ENCODE measurements around the gene OGFOD3.

The OGFOD3 gene

GRCh38 chr17:82405051-82405450 is 13.3 kb downstream of the OGFOD3 start:
- DNase-seq (ENCODE audit: low read depth), result no peak

DNA sequence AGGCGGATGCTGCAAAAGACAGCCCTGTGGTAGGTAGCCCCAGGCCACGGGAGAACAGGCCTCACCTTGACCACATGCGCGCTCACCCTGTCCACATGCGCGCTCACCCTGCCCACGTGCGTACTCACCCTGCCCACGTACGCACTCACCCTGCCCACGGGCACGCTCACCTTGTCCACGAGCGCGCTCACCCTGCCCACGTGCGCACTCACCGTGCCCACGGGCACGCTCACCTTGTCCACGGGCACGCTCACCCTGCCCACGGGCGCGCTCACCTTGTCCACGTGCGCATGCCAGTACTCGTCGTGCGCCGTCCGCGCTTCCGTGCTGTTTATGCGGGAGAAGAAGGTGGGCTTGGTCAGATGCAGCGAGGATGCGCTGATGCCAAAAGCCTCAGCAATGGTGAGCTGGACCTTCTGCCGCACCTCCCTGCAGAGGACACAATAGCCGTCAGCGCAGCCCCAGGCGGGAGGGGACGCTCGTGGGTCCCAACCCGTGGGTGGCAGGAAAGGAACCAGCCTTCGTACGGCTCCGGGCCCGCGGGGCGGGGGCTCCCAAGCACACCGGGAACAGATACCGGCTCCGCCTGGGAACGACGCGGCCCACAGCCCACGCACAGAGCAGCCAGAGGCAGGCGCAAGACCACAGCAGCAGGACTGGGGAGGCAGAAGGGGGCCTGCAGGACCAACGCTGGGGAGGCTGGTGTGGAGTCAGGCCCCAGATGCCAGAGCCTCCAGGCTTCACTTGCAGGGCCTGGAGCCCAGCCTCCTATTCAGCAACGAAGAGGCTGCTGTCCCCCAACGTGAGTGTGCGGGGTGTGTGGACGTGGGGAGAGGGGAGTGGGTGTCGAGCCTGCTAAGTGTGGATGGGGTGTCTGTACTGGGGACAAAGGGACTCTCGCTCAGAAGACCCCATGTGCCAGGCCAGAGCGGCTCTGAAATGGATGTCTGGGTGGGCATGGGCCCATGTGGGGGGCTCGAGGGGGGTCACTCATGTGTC is 14.4 kb downstream of the OGFOD3 start:
- no peak for DNase-seq (ENCODE audit: low read depth)

DNA sequence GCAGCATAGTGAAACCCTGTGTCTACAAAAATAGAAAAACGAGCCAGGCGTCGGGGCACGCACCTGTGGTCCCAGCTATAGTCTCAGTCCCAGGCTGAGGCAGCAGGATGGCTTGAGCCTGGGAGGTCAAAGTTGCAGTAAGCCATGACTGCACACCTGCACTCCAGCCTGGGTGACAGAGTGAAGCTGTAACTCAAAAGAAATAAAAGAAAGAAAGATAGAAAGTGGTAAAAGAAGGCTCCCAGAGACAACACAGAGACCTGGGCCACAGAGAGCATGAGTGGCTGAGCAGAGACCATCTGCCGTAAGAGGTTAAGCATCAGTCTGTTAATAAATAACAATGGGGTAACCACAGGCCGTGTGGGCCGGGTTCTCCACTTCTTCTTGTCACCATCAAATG is 15.5 kb downstream of the OGFOD3 start:
- no peak for DNase-seq (ENCODE audit: low read depth)

DNA sequence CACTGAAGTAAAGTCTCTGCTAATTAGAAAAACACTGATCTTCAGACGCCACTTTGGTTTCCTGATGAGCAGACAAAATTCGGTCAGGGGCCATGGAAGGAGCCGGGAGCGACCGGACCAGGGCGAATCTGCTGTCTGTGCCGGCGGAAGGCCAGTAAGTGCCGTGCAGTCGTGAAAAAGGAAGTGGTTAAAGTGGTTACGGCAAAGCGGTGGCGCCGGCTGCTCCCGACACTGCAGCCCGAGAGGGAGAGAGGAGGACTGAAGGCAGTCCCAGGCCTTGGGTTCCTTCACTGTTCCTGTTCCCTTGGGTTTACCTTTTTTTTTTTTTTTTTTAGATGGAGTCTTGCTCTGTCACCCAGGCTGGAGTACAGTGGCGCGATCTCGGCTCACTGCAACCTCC is 17.6 kb downstream of the OGFOD3 start:
- no peak for DNase-seq (ENCODE audit: low read depth)

DNA sequence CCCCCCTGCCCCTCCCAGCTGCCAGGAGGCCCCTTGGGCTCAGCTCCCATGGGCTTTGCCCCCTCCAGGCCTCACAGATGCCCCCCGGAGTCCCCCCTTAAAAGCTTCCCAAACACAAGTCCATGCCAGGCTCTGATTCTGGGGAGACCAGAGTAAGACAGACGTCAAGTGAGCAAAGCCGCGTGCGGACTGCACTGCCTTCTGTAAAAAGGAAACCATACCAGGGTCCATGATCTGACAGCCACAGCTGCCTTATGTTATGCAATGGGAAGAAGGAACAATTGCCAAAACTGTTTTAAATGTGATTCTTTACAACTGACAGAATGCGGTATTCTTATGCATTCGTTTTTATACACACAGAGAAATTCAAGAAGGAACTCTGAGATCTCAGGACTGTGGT is 18.2 kb downstream of the OGFOD3 start:
- DNase-seq (ENCODE audit: low read depth), result no peak

- DNase-seq (ENCODE audit: low read depth), result no peak
These were observed 18.7 kb downstream of the OGFOD3 start for GRCh38 chr17:82399601-82400101.

DNA sequence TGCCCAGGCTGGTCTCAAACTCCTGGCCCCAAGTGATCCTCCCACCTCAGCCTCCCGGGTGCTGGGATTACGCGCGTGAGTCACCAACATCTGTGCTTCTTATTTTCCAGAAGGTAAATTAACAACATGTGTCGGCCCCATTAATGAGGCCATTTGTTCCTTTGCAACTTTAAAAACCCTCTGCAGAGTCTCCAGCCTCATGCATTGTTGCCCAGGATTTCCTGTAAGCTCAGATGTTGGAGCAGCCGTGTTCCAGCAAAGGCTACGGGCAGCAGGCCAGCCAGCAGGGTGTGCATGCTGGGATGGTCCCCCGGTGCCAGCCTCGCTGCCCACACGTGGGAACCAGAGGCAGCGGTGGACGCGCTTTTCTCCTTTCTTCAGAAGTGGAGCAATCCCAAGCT is 19.3 kb downstream of the OGFOD3 start:
- no peak for DNase-seq (ENCODE audit: low read depth)

GRCh38 chr17:82397449-82398335 is 20.7 kb downstream of the OGFOD3 start:
- no peak for DNase-seq (ENCODE audit: low read depth)

DNA sequence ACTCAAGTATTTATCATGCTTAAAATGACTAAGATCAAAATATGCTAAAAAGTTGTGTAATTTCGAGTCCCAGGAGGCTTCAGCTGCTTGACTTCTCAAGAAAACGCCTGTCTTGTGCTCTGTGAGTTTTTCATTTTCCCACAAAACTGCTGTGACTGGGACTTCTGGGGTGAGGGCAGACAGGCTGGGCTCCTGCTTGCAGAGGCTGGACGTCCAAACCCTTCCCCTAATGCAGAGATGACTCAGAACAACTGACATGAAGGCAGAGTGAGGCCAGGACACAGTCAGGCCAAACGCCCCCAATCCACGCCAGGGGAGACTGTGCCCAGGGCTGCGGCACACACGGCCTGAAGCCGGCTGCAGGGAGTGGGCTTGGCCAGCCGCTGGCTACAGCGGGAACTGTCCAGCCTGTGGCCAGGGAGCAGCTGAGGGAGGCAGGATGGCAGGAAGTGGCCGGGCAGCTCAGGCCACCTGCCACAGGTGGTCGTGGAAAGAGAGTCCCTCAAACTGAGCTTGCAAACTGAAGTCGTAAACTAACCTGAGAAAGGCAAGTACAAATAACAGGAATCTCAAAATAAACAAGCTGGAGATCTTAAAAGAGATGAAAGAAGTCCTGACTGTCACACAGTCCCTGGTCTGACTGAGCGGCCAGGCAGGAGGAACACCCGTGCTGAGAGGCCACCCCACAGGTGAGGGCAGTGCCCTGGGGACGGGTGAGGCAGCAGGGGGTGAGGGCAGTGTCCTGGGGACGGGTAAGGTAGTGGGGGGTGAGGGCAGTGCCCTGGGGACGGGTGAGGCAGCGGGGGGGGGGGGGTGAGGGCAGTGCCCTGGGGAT is 21.6 kb downstream of the OGFOD3 start:
- DNase-seq (ENCODE audit: low read depth), result no peak

GRCh38 chr17:82394278-82394677 is 24.1 kb downstream of the OGFOD3 start:
- no peak for DNase-seq (ENCODE audit: low read depth)

DNA sequence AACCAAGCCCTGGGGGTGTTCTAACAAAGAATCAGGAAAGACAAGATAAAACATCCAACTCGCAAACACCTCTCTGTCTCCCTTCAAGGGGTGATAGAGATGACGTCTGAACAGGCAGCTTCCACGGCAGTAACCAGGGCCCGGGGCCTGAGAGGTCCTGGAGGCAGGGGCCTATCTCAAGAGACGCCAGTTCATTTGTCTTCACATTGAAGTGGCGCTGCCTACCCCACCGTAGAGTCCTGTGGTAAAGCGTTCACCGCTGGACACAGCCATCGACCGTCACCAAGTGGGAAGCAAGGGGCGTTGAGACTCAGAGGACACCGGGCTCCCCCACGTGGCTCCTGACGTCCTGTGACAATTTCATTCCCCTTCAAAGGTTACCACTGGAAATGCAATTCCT is 25.4 kb downstream of the OGFOD3 start:
- no peak for DNase-seq (ENCODE audit: low read depth)

DNA sequence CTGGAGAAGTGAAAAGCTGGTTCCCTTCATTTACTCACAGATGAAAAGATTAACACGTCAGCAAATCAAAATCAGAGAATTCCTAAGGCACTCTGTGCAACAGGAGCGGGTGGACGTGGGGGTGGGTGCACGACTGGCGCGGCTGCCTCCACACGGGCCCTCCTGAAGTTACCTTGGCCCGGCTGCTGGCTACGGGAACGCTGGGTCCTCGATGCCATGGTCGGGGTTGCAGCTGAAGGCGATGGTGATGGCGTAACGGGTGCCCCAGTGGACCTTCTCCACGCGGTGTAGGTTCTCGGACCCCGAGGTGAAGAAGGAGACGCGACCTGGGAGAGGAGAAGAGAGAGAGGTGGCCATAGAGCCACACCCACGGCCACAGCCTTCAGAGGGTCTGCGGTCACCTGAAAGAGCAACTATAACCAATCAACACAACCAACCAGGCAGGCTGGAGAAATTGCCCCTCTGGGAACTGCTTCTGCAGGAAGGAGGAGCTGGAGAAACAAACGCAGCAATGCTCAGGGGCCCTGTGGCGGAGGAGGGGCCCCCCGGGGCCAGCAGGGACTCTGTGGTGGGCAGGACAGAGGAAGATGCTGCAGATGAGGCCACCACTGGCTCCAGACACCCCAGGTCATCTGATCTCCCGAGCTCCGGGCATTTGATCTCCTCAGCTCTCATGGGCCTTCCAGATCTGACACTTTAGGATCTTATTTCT is 26.0 kb downstream of the OGFOD3 start:
- DNase-seq (ENCODE audit: low read depth), result no peak

GRCh38 chr17:82391496-82392066 is 26.8 kb downstream of the OGFOD3 start:
- DNase-seq (ENCODE audit: low read depth), result no peak

DNA sequence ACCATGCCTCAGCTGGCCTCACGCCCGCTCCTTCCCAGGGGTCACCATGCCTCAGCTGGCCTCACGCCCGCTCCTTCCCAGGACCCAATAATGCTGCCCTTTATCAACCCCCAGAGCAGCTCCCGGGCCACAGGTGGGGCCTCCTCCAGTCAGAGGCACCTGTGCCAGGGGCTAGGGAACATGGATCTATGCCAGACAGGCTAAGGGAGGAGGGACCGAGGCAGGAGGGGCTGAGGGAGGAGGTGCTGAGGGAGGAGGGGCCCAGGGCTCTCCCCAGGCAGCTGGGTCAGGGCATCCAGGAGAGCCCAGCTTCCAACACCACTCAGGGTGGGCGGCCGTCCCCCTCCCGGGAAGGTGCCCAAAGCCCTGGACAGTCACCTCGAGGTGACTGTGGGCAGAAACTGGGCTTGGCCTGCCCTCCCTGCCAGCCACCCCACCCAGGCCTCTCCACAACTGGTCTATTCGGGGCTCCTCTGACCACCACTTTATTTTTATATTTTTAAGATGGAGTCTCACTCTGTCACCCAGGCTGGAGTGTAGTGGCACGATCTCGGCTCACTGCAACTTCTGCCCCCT is 27.4 kb downstream of the OGFOD3 start:
- DNase-seq (ENCODE audit: low read depth), result no peak

DNA sequence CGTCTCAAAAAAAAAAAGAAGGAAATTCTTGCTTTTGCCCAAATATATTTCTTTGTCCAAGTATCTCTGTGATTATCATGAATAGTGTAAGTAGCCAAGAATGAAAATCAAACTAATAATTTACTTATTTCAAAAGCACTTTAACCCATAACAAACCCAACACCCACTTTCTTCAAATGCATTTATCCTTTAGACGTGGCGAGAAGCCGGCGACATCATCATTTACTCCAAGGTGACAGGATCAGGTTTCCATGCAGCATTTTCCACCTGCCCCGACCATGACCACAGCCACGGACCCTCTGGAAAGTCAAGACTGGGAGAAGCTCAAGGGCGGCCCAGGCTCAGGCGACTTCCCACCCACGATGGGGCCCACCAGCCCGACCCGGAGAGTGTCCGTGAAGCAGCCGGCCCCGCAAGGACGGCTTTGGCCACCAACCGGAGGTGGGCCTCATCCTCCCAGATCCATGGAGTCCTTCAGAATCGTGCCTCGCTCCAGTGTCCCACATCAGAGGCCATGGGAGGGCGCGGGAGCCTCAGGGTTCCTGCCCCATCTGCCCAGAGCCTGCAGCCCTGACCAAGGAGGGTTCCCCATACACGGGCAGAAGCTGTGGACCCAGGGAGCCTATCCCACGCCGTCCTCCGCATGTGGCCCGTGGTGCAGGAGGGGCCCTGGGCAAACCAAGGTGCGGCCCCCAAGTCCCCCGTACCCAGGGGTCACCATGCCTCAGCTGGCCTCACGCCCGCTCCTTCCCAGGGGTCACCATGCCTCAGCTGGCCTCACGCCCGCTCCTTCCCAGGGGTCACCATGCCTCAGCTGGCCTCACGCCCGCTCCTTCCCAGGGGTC is 28.1 kb downstream of the OGFOD3 start:
- DNase-seq (ENCODE audit: low read depth), result no peak

- no peak for DNase-seq (ENCODE audit: low read depth)
These were observed 29.0 kb downstream of the OGFOD3 start for GRCh38 chr17:82389379-82389778.

DNA sequence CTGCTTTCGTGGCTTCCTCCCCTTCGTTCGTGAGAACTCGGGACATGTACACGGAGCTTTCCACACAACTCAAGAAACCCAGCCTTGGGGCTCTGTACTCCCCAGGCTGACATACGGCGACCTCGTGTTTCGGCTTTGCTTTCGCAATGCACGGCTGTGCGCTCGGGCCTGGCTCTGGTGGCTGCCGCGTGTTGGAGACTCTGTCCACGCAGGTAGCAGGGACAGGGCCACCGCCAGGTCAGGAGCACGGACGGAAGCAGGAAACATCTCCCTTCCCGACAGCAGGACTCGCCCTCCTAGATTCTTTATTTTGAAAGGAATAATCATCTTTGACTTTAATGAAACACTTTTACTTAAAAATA is 29.5 kb downstream of the OGFOD3 start:
- no peak for DNase-seq (ENCODE audit: low read depth)

DNA sequence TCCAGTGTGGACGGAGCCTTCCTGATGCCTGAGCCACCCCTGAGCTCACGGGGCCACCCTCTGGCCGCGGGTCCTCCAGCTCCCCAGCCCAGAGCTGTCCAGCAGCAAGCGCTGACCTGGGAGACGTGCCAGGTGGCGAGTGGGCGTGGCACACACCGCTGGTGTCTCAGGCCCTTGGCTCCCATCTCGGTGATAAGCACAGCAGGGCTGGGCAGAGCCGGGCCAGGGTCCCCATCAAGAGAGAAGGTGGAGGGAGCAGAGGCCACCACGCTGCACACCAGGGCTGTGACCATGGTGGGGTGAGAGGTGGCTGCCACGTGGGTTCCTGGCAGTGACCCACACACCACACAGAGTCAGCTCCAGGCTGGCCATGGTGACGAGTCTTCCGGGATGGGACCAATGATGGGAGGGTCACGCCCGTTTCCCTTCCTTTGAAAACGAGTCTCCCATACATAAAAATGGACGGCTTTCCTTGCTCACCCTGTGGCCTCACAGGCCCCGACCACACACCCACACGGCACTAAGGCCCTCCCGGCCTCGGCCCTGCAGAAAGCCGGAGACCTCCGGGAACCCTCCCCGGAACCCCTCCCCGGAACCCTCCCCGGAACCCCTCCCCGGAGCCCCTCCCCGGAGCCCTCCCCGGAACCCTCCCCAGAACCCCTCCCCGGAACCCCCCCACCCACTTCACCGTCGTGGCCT is 30.0 kb downstream of the OGFOD3 start:
- no peak for DNase-seq (ENCODE audit: low read depth)

DNA sequence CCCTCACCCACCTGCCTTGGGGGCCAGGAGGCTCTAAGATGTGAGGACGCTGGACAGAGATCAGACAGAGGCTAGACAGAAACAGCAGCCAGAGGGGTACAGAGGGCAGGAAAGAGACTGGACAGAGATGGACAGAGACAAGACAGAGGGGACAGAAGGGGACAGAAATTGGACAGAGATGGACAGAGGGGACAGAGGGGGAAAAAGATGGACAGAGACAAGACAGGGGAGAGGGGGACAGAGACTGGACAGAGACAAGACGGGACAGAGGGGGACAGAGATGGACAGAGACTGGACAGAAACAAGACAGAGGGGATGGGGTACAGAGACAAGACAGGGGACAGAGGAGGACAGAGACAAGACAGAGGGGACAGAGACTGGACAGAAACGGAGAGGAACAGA is 30.7 kb downstream of the OGFOD3 start:
- no peak for DNase-seq (ENCODE audit: low read depth)

Measured in HS-27A (cell line).